ENCODE measurements around the gene RPL7A. TPM values are rescaled to one million over a fixed set of nuclear protein-coding genes. Genes with fewer than 3 reads are reported as not detected.
"Not testable (repeated sequence)": the region's sequence is repeated elsewhere in the genome, so short reads cannot be mapped to it uniquely, and the experiment has no call there.

Gene RPL7A
- total RNA-seq, 4 donors from 2014 or later, result 1,385 to 2,320 (median 1,660) TPM

GRCh38 chr9:133309608-133310007, 38.4 kb upstream of the RPL7A start:
- Histone ChIP-seq H3K36me3 (no peaks in the 10 kb centered on the region), H3K27ac (no peak overlapping the region), H3K27me3 (peaks cover 32% of the 10 kb centered on the region), H3K9me3 (no peaks in the 10 kb centered on the region), H3K4me3 (no peak overlapping the region), H3K4me1 (no peaks in the 10 kb centered on the region)
- ATAC-seq, result no peak
- no peak for TF ChIP-seq POLR2A (IDR thresholded peaks at IDR 0.05)
- no peak for TF ChIP-seq EP300 (IDR thresholded peaks at IDR 0.05)
- TF ChIP-seq CTCF (IDR thresholded peaks at IDR 0.05), result no peak
- TF ChIP-seq POLR2AphosphoS5 (IDR thresholded peaks at IDR 0.05), result no peak
- whole genome bisulfite sequencing, 2 donors (ENCODE audit: low coverage in 1 of 2), result 79 to 85% methylated on average over 5 to 6 of the region's 6 CpGs

GRCh38 chr9:133315997-133316396, 32.0 kb upstream of the RPL7A start:
- H3K4me1 ChIP-seq, result no peaks in the 10 kb centered on the region
- H3K9me3 ChIP-seq, result no peaks in the 10 kb centered on the region
- 48 to 67% methylated on average over 1 to 2 of the region's 2 CpGs for WGBS, 2 donors (ENCODE audit: low coverage in 1 of 2)
- no peaks in the 10 kb centered on the region for H3K27me3 ChIP-seq
- no peak for ATAC-seq
- no peak overlapping the region for H3K27ac ChIP-seq
- no peak for TF ChIP-seq EP300 (IDR thresholded peaks at IDR 0.05)
- no peak for TF ChIP-seq POLR2A (IDR thresholded peaks at IDR 0.05)
- TF ChIP-seq POLR2AphosphoS5 (IDR thresholded peaks at IDR 0.05), result no peak
- no peak for TF ChIP-seq CTCF (IDR thresholded peaks at IDR 0.05)
- no peaks in the 10 kb centered on the region for H3K36me3 ChIP-seq
- H3K4me3 ChIP-seq, result no peak overlapping the region

- ATAC-seq, H3K27me3 ChIP-seq: not testable (repeated sequence)
- WGBS, 2 donors (ENCODE audit: low coverage in 1 of 2), result no CpG with 5 or more reads among the region's 13 CpGs
Observed at GRCh38 chr9:133317551-133317950, 30.5 kb upstream of the RPL7A start.

GRCh38 chr9:133320421-133320881, 27.6 kb upstream of the RPL7A start:
- ATAC-seq, result no peak
- no peak overlapping the region for H3K4me3 ChIP-seq
- no peak overlapping the region for H3K27ac ChIP-seq
- TF ChIP-seq CTCF (IDR thresholded peaks at IDR 0.05), result no peak
- no peak for TF ChIP-seq POLR2A (IDR thresholded peaks at IDR 0.05)
- TF ChIP-seq EP300 (IDR thresholded peaks at IDR 0.05), result no peak
- TF ChIP-seq POLR2AphosphoS5 (IDR thresholded peaks at IDR 0.05), result no peak
- H3K36me3 ChIP-seq, result no peaks in the 10 kb centered on the region
- H3K27me3 ChIP-seq, result no peaks in the 10 kb centered on the region
- no peaks in the 10 kb centered on the region for H3K4me1 ChIP-seq
- WGBS, 2 donors (ENCODE audit: low coverage in 1 of 2), result 57 to 77% methylated on average over 3 to 8 of the region's 13 CpGs
- H3K9me3 ChIP-seq, result no peaks in the 10 kb centered on the region

More at GRCh38 chr9:133317551-133317950, 30.5 kb upstream of the RPL7A start:
- H3K27ac ChIP-seq, H3K4me3 ChIP-seq, H3K4me1 ChIP-seq, H3K36me3 ChIP-seq, H3K9me3 ChIP-seq: not testable (repeated sequence)

- ATAC-seq, result no peak
- no peaks in the 10 kb centered on the region for H3K36me3 ChIP-seq
- no peaks in the 10 kb centered on the region for H3K4me1 ChIP-seq
- 72 to 79% methylated on average over 3 to 7 of the region's 13 CpGs for WGBS, 2 donors (ENCODE audit: low coverage in 1 of 2)
- no peak overlapping the region for H3K4me3 ChIP-seq
- no peaks in the 10 kb centered on the region for H3K27me3 ChIP-seq
- no peaks in the 10 kb centered on the region for H3K9me3 ChIP-seq
- no peak overlapping the region for H3K27ac ChIP-seq
- TF ChIP-seq EP300 (IDR thresholded peaks at IDR 0.05) (no peak), POLR2AphosphoS5 (IDR thresholded peaks at IDR 0.05) (no peak), POLR2A (IDR thresholded peaks at IDR 0.05) (no peak), CTCF (IDR thresholded peaks at IDR 0.05) (no peak)
Observed at GRCh38 chr9:133321411-133321935, 26.5 kb upstream of the RPL7A start.
